DOHH2 (cell line): ENCODE data around the gene ADK.

Source experiments
- H3F3A ChIP-seq: fragments of 200-600 bp; sonication (generic), shearing (Covaris generic); 2 replicates; pipeline ENCODE4 v1.6.0; 2016; ENCODE audit warnings: antibody characterized with exemption, mild to moderate bottlenecking; ENCODE audit not compliant: control insufficient read depth, insufficient read depth
- H3K27ac ChIP-seq: fragments of 200-600 bp; sonication (generic); 2 replicates; pipeline ENCODE4 v1.5.1; 2014; ENCODE audit warnings: low read depth, mild to moderate bottlenecking, low read length, moderate library complexity
- H3K27me3 ChIP-seq: fragments of 200-600 bp; sonication (generic); 2 replicates; pipeline ENCODE4 v1.6.1; 2014; ENCODE audit warnings: mild to moderate bottlenecking, low read length, mixed read lengths; ENCODE audit not compliant: control insufficient read depth
- H3K36me3 ChIP-seq: fragments of 200-600 bp; sonication (generic); 2 replicates; pipeline ENCODE4 v1.6.1; 2014; ENCODE audit warnings: mild to moderate bottlenecking, low read length, moderate library complexity, mixed read lengths; ENCODE audit not compliant: control insufficient read depth
- H3K4me1 ChIP-seq: fragments of 200-600 bp; sonication (generic); 2 replicates; pipeline ENCODE4 v1.6.1; 2014; ENCODE audit warnings: mild to moderate bottlenecking, low read length, mixed read lengths; ENCODE audit not compliant: control insufficient read depth
- H3K4me2 ChIP-seq: fragments of 200-600 bp; sonication (generic); 2 replicates; pipeline ENCODE4 v1.6.0; 2014; ENCODE audit warnings: mild to moderate bottlenecking, low read length, moderate library complexity
- H3K4me3 ChIP-seq: fragments of 200-600 bp; sonication (generic); 2 replicates; pipeline ENCODE4 v1.5.1; 2014; ENCODE audit warnings: mild to moderate bottlenecking, low read length, mixed read lengths
- H3K79me2 ChIP-seq: fragments of 200-600 bp; sonication (generic); 2 replicates; pipeline ENCODE4 v1.6.1; 2014; ENCODE audit warnings: mild to moderate bottlenecking, low read length, mixed read lengths; ENCODE audit not compliant: control insufficient read depth
- H3K9me2 ChIP-seq: fragments of 200-600 bp; sonication (generic); replicated peaks from 2 replicates; pipeline ENCODE4 v1.6.1; 2014; ENCODE audit warnings: mild to moderate bottlenecking, low read length, mixed read lengths; ENCODE audit not compliant: control insufficient read depth
- H3K9me3 ChIP-seq: fragments of 200-600 bp; sonication (generic); 2 replicates; pipeline ENCODE4 v1.6.1; 2014; ENCODE audit warnings: antibody characterized with exemption, low read length, mixed read lengths; ENCODE audit not compliant: control insufficient read depth, insufficient read depth
- H4K20me1 ChIP-seq: fragments of 200-600 bp; sonication (generic); 2 replicates; pipeline ENCODE4 v1.6.0; 2014; ENCODE audit warnings: low read depth, mild to moderate bottlenecking, antibody characterized with exemption, low read length, moderate library complexity; ENCODE audit not compliant: control insufficient read depth, insufficient read depth
- CTCF ChIP-seq: fragments of 200-600 bp; sonication (generic); IDR thresholded peaks from one replicate; pipeline ENCODE4 v1.5.1; 2014; ENCODE audit warnings: antibody characterized with exemption, mild to moderate bottlenecking, low read depth, low read length; ENCODE audit not compliant: poor library complexity, severe bottlenecking
- EZH2phosphoT487 ChIP-seq: fragments of 200-600 bp; sonication (generic); IDR thresholded peaks from 2 replicates; pipeline ENCODE4 v1.6.1; 2017; ENCODE audit warnings: borderline replicate concordance, mild to moderate bottlenecking, antibody characterized with exemption, low read length, moderate library complexity, mixed read lengths

The ADK gene

GRCh38 chr10:74104996-74105395 lies 46.0 kb upstream of the ADK start:
- no peak overlapping the region for H3K27ac ChIP-seq
- peaks cover 70% of the 10 kb centered on the region for H3K36me3 ChIP-seq
- H3K27me3 ChIP-seq: no peaks in the 10 kb centered on the region
- no peaks in the 10 kb centered on the region for H3K79me2 ChIP-seq
- H3K9me3 ChIP-seq: no peaks in the 10 kb centered on the region
- H3K9me2 ChIP-seq: no peaks in the 10 kb centered on the region
- H4K20me1 ChIP-seq: no peaks in the 10 kb centered on the region
- H3F3A ChIP-seq: peaks cover 3% of the 10 kb centered on the region; the same call in 1 of the 2 replicates
- no peak overlapping the region for H3K4me3 ChIP-seq
- TF ChIP-seq CTCF: no peak
- no peak for TF ChIP-seq EZH2phosphoT487
- no peaks in the 10 kb centered on the region for H3K4me1 ChIP-seq
- H3K4me2 ChIP-seq: no peak overlapping the region

GRCh38 chr10:74107391-74107790 lies 43.6 kb upstream of the ADK start:
- no peaks in the 10 kb centered on the region for H3K4me1 ChIP-seq
- no peaks in the 10 kb centered on the region for H3K9me3 ChIP-seq
- no peak overlapping the region for H3K4me2 ChIP-seq
- no peak overlapping the region for H3K4me3 ChIP-seq
- H3K27me3 ChIP-seq: no peaks in the 10 kb centered on the region
- H3K79me2 ChIP-seq: no peaks in the 10 kb centered on the region
- H4K20me1 ChIP-seq: no peaks in the 10 kb centered on the region
- H3K9me2 ChIP-seq: no peaks in the 10 kb centered on the region
- H3F3A ChIP-seq: peaks cover 3% of the 10 kb centered on the region; the same call in 1 of the 2 replicates
- H3K36me3 ChIP-seq: peaks cover 84% of the 10 kb centered on the region
- H3K27ac ChIP-seq: no peak overlapping the region
- no peak for TF ChIP-seq CTCF
- TF ChIP-seq EZH2phosphoT487: no peak

GRCh38 chr10:74109452-74109851 lies 41.6 kb upstream of the ADK start:
- Histone ChIP-seq H4K20me1 (no peaks in the 10 kb centered on the region), H3F3A (peaks cover 3% of the 10 kb centered on the region; the same call in 1 of the 2 replicates), H3K79me2 (no peaks in the 10 kb centered on the region), H3K9me2 (no peaks in the 10 kb centered on the region), H3K9me3 (no peaks in the 10 kb centered on the region), H3K4me3 (no peak overlapping the region), H3K4me1 (no peaks in the 10 kb centered on the region), H3K36me3 (peaks cover 92% of the 10 kb centered on the region), H3K27ac (no peak overlapping the region), H3K27me3 (no peaks in the 10 kb centered on the region), H3K4me2 (no peak overlapping the region)
- no peak for TF ChIP-seq CTCF
- no peak for TF ChIP-seq EZH2phosphoT487
